ENCODE measurements around the gene RGL1. TPM values are rescaled to one million over a fixed set of nuclear protein-coding genes. Genes with fewer than 3 reads are reported as not detected.

The RGL1 gene
- total RNA-seq, 2 experiments from 2014 or later = 1.3 to 1.4 TPM

GRCh38 chr1:183812686-183813569 lies 8.0 kb downstream of the RGL1 start:
- no peak overlapping the region for H3K27ac Mint-ChIP-seq
- H3K36me3 Mint-ChIP-seq (ENCODE audit: low read depth) = no peaks in the 10 kb centered on the region
- H3K27me3 Mint-ChIP-seq (ENCODE audit: low read depth) = no peaks in the 10 kb centered on the region
- DNase-seq = no peak
- no peak overlapping the region for H3K4me3 Mint-ChIP-seq
- H3K4me1 Mint-ChIP-seq (ENCODE audit: low read depth) = no peaks in the 10 kb centered on the region
- no peaks in the 10 kb centered on the region for H3K9me3 Mint-ChIP-seq (ENCODE audit: insufficient read depth)
- ChIA-PET POLR2A (no interaction called here), CTCF (no interaction called here)
- ATAC-seq = no peak

DNA sequence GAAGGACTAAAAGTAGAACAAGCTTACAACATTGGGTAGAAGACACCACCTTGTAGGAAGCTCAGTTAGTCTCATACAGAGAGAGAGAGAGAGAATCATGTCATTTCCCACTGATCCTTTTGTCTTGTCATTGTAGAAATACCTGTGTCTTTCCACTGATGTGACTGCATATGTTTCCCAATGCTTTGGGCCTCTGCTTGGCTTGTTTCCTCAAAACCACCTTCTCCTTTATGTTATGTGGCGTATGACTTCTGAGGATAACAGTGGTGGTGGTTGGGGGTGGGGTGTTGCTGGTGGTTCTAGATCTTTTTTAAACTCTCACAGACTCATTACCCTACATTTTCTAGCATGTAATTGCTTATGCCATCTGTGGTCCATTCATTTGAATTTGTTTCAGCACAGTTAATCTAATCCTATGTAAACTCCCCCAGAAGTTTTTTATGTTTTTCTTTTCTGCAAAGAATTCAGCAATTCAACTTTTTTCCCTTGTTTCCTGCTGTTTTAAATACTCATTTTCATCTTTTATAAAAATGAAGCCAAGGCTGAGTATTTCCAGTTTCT lies 9.3 kb downstream of the RGL1 start:
- Mint-ChIP-seq H3K27ac (no peak overlapping the region), H3K36me3 (ENCODE audit: low read depth) (no peaks in the 10 kb centered on the region), H3K9me3 (ENCODE audit: insufficient read depth) (no peaks in the 10 kb centered on the region), H3K4me1 (ENCODE audit: low read depth) (no peaks in the 10 kb centered on the region), H3K27me3 (ENCODE audit: low read depth) (no peaks in the 10 kb centered on the region), H3K4me3 (no peak overlapping the region)
- no peak for DNase-seq
- ChIA-PET CTCF (no interaction called here), POLR2A (no interaction called here)
- ATAC-seq = no peak

GRCh38 chr1:183816110-183816509 lies 11.2 kb downstream of the RGL1 start:
- H3K4me3 Mint-ChIP-seq = no peak overlapping the region
- POLR2A ChIA-PET = no interaction called here
- CTCF ChIA-PET = interaction anchor here (1.1 kb wide), 1 partner anchor 100 kb away, joined by 3 read pairs; no protein-coding TSS in a partner anchor
- H3K36me3 Mint-ChIP-seq (ENCODE audit: low read depth) = no peaks in the 10 kb centered on the region
- no peak for DNase-seq
- H3K9me3 Mint-ChIP-seq (ENCODE audit: insufficient read depth) = no peaks in the 10 kb centered on the region
- H3K27ac Mint-ChIP-seq = no peak overlapping the region
- no peaks in the 10 kb centered on the region for H3K27me3 Mint-ChIP-seq (ENCODE audit: low read depth)
- H3K4me1 Mint-ChIP-seq (ENCODE audit: low read depth) = no peaks in the 10 kb centered on the region
- ATAC-seq = no peak

GRCh38 chr1:183817576-183818288 lies 12.8 kb downstream of the RGL1 start:
- DNase-seq (no peak), ATAC-seq (no peak)
- Mint-ChIP-seq H3K4me1 (ENCODE audit: low read depth) (peaks cover 2% of the 10 kb centered on the region), H3K36me3 (ENCODE audit: low read depth) (no peaks in the 10 kb centered on the region), H3K27ac (no peak overlapping the region), H3K9me3 (ENCODE audit: insufficient read depth) (no peaks in the 10 kb centered on the region), H3K27me3 (ENCODE audit: low read depth) (peaks cover under 1% of the 10 kb centered on the region), H3K4me3 (no peak overlapping the region)
- ChIA-PET CTCF (no interaction called here), POLR2A (no interaction called here)

DNA sequence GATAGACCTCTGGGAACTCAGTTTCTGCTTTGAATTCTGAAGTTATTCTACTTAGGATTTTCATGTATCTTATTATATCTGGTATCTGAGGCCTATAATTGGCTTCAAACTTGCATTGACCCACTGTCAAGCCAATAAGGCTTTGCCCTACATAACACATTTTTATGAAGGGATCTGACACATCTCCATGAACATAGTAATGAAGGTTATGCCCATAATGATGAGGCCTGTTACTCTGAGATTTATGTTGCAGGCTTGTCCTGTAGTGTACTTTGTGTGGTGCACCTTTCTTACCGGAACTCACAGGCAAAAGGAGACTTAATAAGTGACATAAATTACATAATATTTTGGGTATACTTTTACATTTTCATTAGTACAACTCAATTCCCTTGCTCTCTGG lies 14.1 kb downstream of the RGL1 start:
- no peaks in the 10 kb centered on the region for H3K9me3 Mint-ChIP-seq (ENCODE audit: insufficient read depth)
- ATAC-seq = no peak

DNA sequence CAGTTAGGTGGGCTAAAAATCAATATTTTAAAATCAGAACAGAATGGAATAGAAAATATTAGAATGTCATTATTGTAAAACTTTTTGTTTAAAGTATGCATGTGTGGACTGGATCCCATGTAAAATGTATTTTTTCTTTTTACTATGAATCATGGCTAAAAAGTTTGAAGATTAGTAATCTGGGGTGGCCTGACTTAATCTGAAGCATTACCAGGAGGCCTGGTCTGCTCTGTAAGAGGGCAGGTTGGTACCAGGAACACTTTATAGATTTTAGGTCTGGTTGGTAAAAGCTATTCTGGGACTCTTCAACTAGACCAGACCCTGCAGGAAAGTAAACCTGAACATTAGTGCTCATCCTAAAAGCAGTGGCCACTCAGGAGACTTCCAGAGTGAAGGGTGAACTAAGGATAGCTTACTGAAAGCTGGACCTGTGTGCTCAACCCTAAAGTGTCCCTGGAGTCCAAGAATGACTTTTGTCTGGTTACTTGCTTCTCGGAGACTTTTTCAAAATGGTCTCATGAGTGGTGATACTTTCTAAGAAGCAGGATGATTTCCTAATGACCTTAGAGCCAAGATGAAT lies 16.5 kb downstream of the RGL1 start:
- no peak overlapping the region for H3K4me3 Mint-ChIP-seq
- CTCF ChIA-PET = no interaction called here

More for the DNA sequence above, 14.1 kb downstream of the RGL1 start:
- no peak overlapping the region for H3K4me3 Mint-ChIP-seq
- DNase-seq = no peak
- no peak overlapping the region for H3K27ac Mint-ChIP-seq
- POLR2A ChIA-PET = no interaction called here
- CTCF ChIA-PET = no interaction called here
- no peaks in the 10 kb centered on the region for H3K36me3 Mint-ChIP-seq (ENCODE audit: low read depth)
- peaks cover 2% of the 10 kb centered on the region for H3K27me3 Mint-ChIP-seq (ENCODE audit: low read depth)
- peaks cover 2% of the 10 kb centered on the region for H3K4me1 Mint-ChIP-seq (ENCODE audit: low read depth)

GRCh38 chr1:183821889-183822611 lies 17.1 kb downstream of the RGL1 start:
- H3K4me1 Mint-ChIP-seq (ENCODE audit: low read depth) = peaks cover 2% of the 10 kb centered on the region
- DNase-seq (no peak), ATAC-seq (no peak)
- H3K4me3 Mint-ChIP-seq = no peak overlapping the region
- CTCF ChIA-PET = no interaction called here
- H3K27me3 Mint-ChIP-seq (ENCODE audit: low read depth) = peaks cover 2% of the 10 kb centered on the region
- no peak overlapping the region for H3K27ac Mint-ChIP-seq
- H3K9me3 Mint-ChIP-seq (ENCODE audit: insufficient read depth) = no peaks in the 10 kb centered on the region
- H3K36me3 Mint-ChIP-seq (ENCODE audit: low read depth) = no peaks in the 10 kb centered on the region
- POLR2A ChIA-PET = interaction anchor here (0.6 kb wide), 1 partner anchor 21 kb away, joined by 4 read pairs; no protein-coding TSS in a partner anchor

More for the DNA sequence above, 16.5 kb downstream of the RGL1 start:
- Mint-ChIP-seq H3K4me1 (ENCODE audit: low read depth) (peaks cover 2% of the 10 kb centered on the region), H3K27me3 (ENCODE audit: low read depth) (peaks cover 2% of the 10 kb centered on the region), H3K27ac (no peak overlapping the region), H3K9me3 (ENCODE audit: insufficient read depth) (no peaks in the 10 kb centered on the region), H3K36me3 (ENCODE audit: low read depth) (no peaks in the 10 kb centered on the region)
- ATAC-seq = no peak
- DNase-seq = no peak
- POLR2A ChIA-PET = no interaction called here

GRCh38 chr1:183824291-183824690 lies 19.4 kb downstream of the RGL1 start:
- no peaks in the 10 kb centered on the region for H3K36me3 Mint-ChIP-seq (ENCODE audit: low read depth)
- H3K27ac Mint-ChIP-seq = no peak overlapping the region
- no peak for ATAC-seq
- H3K4me1 Mint-ChIP-seq (ENCODE audit: low read depth) = peaks cover 2% of the 10 kb centered on the region
- POLR2A ChIA-PET = no interaction called here
- H3K27me3 Mint-ChIP-seq (ENCODE audit: low read depth) = peaks cover 2% of the 10 kb centered on the region
- no peaks in the 10 kb centered on the region for H3K9me3 Mint-ChIP-seq (ENCODE audit: insufficient read depth)
- no peak for DNase-seq
- no peak overlapping the region for H3K4me3 Mint-ChIP-seq
- CTCF ChIA-PET = no interaction called here

GRCh38 chr1:183827801-183828200 lies 22.9 kb downstream of the RGL1 start:
- CTCF ChIA-PET = no interaction called here
- no peaks in the 10 kb centered on the region for H3K4me1 Mint-ChIP-seq (ENCODE audit: low read depth)
- DNase-seq = no peak
- no peaks in the 10 kb centered on the region for H3K9me3 Mint-ChIP-seq (ENCODE audit: insufficient read depth)
- no peak for ATAC-seq
- H3K27ac Mint-ChIP-seq = no peak overlapping the region
- POLR2A ChIA-PET = no interaction called here
- no peak overlapping the region for H3K4me3 Mint-ChIP-seq
- no peaks in the 10 kb centered on the region for H3K36me3 Mint-ChIP-seq (ENCODE audit: low read depth)
- H3K27me3 Mint-ChIP-seq (ENCODE audit: low read depth) = peaks cover under 1% of the 10 kb centered on the region

GRCh38 chr1:183830389-183830788 lies 25.5 kb downstream of the RGL1 start:
- ChIA-PET CTCF (no interaction called here), POLR2A (no interaction called here)
- Mint-ChIP-seq H3K27ac (no peak overlapping the region), H3K9me3 (ENCODE audit: insufficient read depth) (no peaks in the 10 kb centered on the region), H3K4me3 (no peak overlapping the region), H3K27me3 (ENCODE audit: low read depth) (no peaks in the 10 kb centered on the region), H3K36me3 (ENCODE audit: low read depth) (no peaks in the 10 kb centered on the region), H3K4me1 (ENCODE audit: low read depth) (no peaks in the 10 kb centered on the region)
- ATAC-seq (no peak), DNase-seq (no peak)

DNA sequence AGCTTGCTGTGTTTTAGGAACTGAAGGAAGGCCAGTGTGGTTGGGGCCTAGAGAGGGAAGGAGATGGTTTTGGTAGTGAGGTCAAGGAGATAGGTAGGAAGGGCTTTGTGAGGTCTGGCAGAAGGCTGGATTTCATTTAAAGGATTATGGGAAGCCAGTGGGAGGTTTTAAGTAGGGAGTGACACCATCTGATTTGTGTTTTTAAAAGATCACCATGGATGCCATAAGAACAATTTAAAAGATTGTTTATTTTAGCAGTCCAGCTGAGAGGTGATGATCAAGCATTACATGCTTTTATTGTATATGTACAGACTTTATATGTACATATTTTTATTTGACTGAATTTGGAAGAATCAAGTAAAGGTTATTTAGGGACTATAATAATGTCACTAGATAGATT lies 26.4 kb downstream of the RGL1 start:
- no peak for DNase-seq
- no peaks in the 10 kb centered on the region for H3K9me3 Mint-ChIP-seq (ENCODE audit: insufficient read depth)
- H3K27ac Mint-ChIP-seq = no peak overlapping the region
- H3K27me3 Mint-ChIP-seq (ENCODE audit: low read depth) = no peaks in the 10 kb centered on the region
- no peaks in the 10 kb centered on the region for H3K36me3 Mint-ChIP-seq (ENCODE audit: low read depth)
- ChIA-PET POLR2A (no interaction called here), CTCF (no interaction called here)
- H3K4me3 Mint-ChIP-seq = no peak overlapping the region
- H3K4me1 Mint-ChIP-seq (ENCODE audit: low read depth) = no peaks in the 10 kb centered on the region
- no peak for ATAC-seq

Data from activated CD8-positive, alpha-beta T cell treated with anti-CD3 and anti-CD28 coated beads, Interleukin-2, amount 10 ng/mL, durations not matched to agents 7 days and 5 days (primary cell).